Muscle layer of colon (tissue), 2 donors: ENCODE measurements around the gene JAK1.

Experiments used
- H3K27ac ChIP-seq: one replicate; pipeline ENCODE4 v1.7.0; 2013; ENCODE audit warnings: low read depth, mild to moderate bottlenecking, low read length, moderate library complexity
- H3K27me3 ChIP-seq, 2 donors: one replicate each; pipeline ENCODE4 v1.7.0; 2013; ENCODE audit warnings: low read length in 2 of 2, mild to moderate bottlenecking in 2 of 2; ENCODE audit not compliant: insufficient read depth in 2 of 2, control insufficient read depth in 1 of 2
- H3K36me3 ChIP-seq: one replicate; pipeline ENCODE4 v1.7.0; 2013; ENCODE audit warnings: mild to moderate bottlenecking, low read length; ENCODE audit not compliant: insufficient read depth
- H3K4me1 ChIP-seq: one replicate; pipeline ENCODE4 v1.7.0; 2013; ENCODE audit warnings: mild to moderate bottlenecking, low read length; ENCODE audit not compliant: insufficient read depth
- H3K4me3 ChIP-seq, 2 donors: one replicate each; pipeline ENCODE4 v1.7.0; 2013; ENCODE audit warnings: low read length in 2 of 2, low read depth in 1 of 2, mild to moderate bottlenecking in 1 of 2, moderate library complexity in 1 of 2
- H3K9ac ChIP-seq: one replicate; pipeline ENCODE4 v1.7.0; 2013; ENCODE audit warnings: low read length
- H3K9me3 ChIP-seq: one replicate; pipeline ENCODE4 v1.7.0; 2013; ENCODE audit warnings: mild to moderate bottlenecking, low read length
- donor health status: abdominal sarcoma.
- donor health status: Adenocarcinoma of cecum.

Gene JAK1

DNA sequence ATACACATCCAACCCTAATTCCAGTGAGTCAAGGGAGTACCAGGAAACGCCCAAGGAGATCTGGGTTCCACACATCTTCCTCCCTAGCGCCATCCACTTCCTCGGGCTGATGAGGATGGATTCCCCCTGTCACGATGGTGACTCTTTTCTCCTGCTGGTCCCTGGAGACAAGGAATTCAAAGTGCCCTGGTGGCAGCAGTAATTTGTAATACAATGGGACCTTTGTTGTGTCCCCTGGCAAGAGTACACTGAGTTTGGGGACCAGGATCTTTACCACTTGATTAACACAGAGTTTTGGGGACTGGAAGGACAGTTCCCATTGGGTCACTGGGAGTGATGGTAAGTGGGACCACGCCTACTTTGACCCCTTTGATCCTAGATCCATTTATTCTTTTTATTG is 9.4 kb upstream of the JAK1 start:
- no peaks in the 10 kb centered on the region for H3K4me1 ChIP-seq
- no peaks in the 10 kb centered on the region for H3K27me3 ChIP-seq
- no peak overlapping the region for H3K4me3 ChIP-seq
- H3K9me3 ChIP-seq: no peaks in the 10 kb centered on the region
- H3K9ac ChIP-seq: no peak overlapping the region
- no peaks in the 10 kb centered on the region for H3K36me3 ChIP-seq
- no peak overlapping the region for H3K27ac ChIP-seq

DNA sequence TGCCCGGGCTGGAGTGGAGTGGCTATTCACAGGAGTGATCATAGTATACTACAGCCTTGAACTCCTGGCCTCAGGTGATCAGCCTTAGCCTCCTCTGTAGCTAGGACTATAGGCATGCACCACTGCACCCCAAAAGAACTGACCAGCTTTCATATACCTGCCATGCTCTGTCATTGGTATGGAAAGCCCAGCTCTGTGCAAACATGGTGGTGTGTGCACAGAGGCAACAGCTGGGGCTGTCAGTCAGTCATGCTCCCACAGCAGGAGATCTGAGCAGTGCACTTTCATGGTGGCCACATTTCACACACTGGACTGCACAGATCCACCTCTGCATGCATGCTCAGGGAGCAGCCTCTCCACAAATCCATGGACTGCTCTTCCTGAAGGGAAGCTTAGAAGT is 8.8 kb upstream of the JAK1 start:
- H3K27ac ChIP-seq: no peak overlapping the region
- no peaks in the 10 kb centered on the region for H3K27me3 ChIP-seq
- H3K36me3 ChIP-seq: no peaks in the 10 kb centered on the region
- H3K4me1 ChIP-seq: no peaks in the 10 kb centered on the region
- no peak overlapping the region for H3K4me3 ChIP-seq
- H3K9me3 ChIP-seq: no peaks in the 10 kb centered on the region
- H3K9ac ChIP-seq: no peak overlapping the region

GRCh38 chr1:64974288-64974825 is 8.0 kb upstream of the JAK1 start:
- Histone ChIP-seq H3K9ac (no peak overlapping the region), H3K27ac (no peak overlapping the region), H3K27me3 (no peaks in the 10 kb centered on the region), H3K36me3 (no peaks in the 10 kb centered on the region), H3K4me1 (no peaks in the 10 kb centered on the region), H3K4me3 (no peak overlapping the region), H3K9me3 (no peaks in the 10 kb centered on the region)

DNA sequence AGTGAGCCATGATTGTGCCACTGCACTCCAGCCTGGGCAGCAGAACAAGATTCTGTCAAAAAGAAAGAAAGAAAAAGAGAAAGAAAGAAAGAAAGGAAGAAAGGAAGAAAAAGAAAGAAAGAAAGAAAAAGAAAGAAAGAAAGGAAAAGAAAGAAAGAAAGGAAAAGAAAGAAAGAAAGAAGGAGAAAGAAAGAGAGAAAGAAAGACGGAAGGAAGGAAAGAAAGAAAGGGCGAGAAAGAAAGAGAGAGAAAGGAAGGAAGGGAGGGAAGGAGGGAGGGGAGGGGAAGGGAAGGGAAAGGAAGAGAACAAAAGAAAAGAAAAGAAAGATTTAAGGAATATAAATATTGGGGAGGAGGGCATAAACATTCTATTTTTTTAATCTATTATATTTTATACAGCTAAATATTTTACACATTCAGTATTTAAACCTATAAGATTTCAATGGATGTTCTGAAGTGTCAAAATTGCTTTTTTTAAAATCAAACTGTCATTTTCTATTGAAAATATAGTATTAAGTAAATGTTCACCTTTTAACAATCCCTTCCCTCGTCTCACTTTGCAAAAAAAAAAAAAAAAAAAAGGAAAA is 6.8 kb upstream of the JAK1 start:
- H3K9ac ChIP-seq: no peak overlapping the region
- H3K4me3 ChIP-seq: no peak overlapping the region
- no peaks in the 10 kb centered on the region for H3K27me3 ChIP-seq
- H3K27ac ChIP-seq: no peak overlapping the region
- no peaks in the 10 kb centered on the region for H3K9me3 ChIP-seq
- H3K36me3 ChIP-seq: no peaks in the 10 kb centered on the region
- H3K4me1 ChIP-seq: no peaks in the 10 kb centered on the region

- H3K9me3 ChIP-seq: no peaks in the 10 kb centered on the region
- no peaks in the 10 kb centered on the region for H3K36me3 ChIP-seq
- H3K27ac ChIP-seq: no peak overlapping the region
- no peak overlapping the region for H3K4me3 ChIP-seq
- H3K4me1 ChIP-seq: peaks cover 8% of the 10 kb centered on the region
- H3K27me3 ChIP-seq: no peaks in the 10 kb centered on the region
- H3K9ac ChIP-seq: no peak overlapping the region
Observed at GRCh38 chr1:64969305-64970046, 3.1 kb upstream of the JAK1 start.

- H3K4me1 ChIP-seq: peaks cover 13% of the 10 kb centered on the region
- H3K36me3 ChIP-seq: no peaks in the 10 kb centered on the region
- no peak overlapping the region for H3K4me3 ChIP-seq
- no peaks in the 10 kb centered on the region for H3K9me3 ChIP-seq
- no peak overlapping the region for H3K9ac ChIP-seq
- H3K27me3 ChIP-seq: no peaks in the 10 kb centered on the region
- H3K27ac ChIP-seq: no peak overlapping the region
Observed at GRCh38 chr1:64967381-64967780, 1.0 kb upstream of the JAK1 start.

GRCh38 chr1:64965366-64966157 is 787 bp downstream of the JAK1 start:
- Histone ChIP-seq H3K9ac (peak overlapping the region; percentile 88), H3K27me3 (no peaks in the 10 kb centered on the region), H3K9me3 (no peaks in the 10 kb centered on the region), H3K36me3 (no peaks in the 10 kb centered on the region), H3K4me3 (peak overlapping the region; percentile 87 to 90), H3K27ac (peak overlapping the region; percentile 91), H3K4me1 (peaks cover 30% of the 10 kb centered on the region)

DNA sequence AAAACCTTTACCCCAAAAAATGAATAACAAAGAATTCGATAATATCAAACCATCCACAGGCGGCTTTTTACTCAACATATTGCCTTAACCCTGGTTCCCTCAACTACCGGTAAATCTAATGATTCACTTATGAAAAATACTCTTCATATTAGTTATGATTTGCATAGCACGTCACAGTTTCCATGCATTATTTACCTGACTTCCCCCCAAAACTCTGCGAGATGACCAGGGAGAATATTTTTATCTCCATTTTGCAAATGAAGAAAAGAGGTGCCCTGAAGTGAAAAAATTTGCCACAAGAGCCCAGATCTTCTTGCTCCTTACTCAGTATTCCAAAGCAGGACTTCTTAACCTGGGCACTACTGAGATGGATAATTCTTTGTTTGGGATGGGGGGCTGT is 2.9 kb downstream of the JAK1 start:
- H3K27ac ChIP-seq: no peak overlapping the region
- no peak overlapping the region for H3K9ac ChIP-seq
- H3K9me3 ChIP-seq: no peaks in the 10 kb centered on the region
- peaks cover 30% of the 10 kb centered on the region for H3K4me1 ChIP-seq
- no peaks in the 10 kb centered on the region for H3K36me3 ChIP-seq
- H3K4me3 ChIP-seq: no peak overlapping the region
- no peaks in the 10 kb centered on the region for H3K27me3 ChIP-seq

DNA sequence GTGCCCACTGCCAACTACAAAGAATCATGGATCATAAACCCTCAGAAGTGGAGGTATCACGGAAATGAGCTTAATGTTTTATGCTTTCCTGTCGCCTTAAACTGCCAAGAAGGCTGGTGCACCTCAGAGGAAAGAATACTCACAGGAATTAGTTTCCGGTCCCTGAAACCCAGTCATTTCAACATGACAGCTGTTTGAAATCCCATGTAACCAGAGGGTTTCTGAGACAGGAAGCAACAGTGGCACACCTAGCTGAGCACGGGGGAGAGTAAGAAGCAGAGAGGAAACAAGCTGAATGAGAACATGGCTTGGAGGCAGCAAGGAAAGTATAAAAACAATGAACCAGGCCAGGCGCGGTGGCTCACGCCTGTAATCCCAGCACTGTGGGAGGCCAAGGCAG is 3.9 kb downstream of the JAK1 start:
- Histone ChIP-seq H3K27me3 (no peaks in the 10 kb centered on the region), H3K4me1 (peaks cover 30% of the 10 kb centered on the region), H3K27ac (no peak overlapping the region)

DNA sequence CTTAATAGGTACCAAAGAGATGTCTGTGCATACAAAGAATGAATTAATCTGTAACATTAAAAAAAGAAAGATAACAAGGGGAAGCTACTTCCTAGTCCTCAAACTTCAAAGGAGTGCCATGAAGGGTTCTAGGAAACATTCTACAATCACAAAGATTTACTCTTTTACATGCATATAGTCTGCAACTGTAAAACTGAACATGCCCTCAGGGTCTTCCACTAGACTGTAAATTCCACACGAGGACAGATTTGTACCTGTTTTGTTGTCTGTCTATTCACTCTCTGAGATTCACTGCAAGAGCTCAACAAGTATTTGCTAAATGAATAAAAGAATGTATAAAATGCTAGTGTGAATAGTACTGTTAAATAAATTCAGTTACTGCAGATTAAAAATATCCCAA is 4.4 kb downstream of the JAK1 start:
- Histone ChIP-seq H3K9ac (no peak overlapping the region), H3K27ac (no peak overlapping the region), H3K4me3 (no peak overlapping the region), H3K9me3 (no peaks in the 10 kb centered on the region), H3K4me1 (peaks cover 35% of the 10 kb centered on the region), H3K36me3 (no peaks in the 10 kb centered on the region), H3K27me3 (no peaks in the 10 kb centered on the region)

More for the DNA sequence above, 3.9 kb downstream of the JAK1 start:
- Histone ChIP-seq H3K9me3 (no peaks in the 10 kb centered on the region), H3K36me3 (no peaks in the 10 kb centered on the region), H3K4me3 (no peak overlapping the region), H3K9ac (no peak overlapping the region)

DNA sequence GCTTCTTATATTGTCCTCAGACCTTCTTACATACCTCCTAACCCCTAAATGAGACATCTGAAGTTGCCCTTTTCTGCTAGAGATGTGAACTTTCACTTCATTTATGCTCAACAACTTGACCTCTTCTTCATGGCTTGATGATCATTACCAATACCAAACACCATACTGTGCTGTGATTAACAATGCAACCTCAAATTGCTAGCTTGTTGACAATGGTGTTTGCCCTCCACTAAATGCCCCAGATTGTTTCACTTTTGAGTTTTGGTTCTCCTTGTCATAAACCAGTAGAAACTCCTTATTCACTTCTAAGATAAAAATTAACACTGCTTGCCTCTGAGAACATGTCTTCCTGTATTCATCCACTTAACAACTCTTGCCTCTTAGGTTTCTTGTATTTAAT is 5.6 kb downstream of the JAK1 start:
- Histone ChIP-seq H3K4me1 (peaks cover 47% of the 10 kb centered on the region), H3K27me3 (no peaks in the 10 kb centered on the region), H3K4me3 (no peak overlapping the region), H3K36me3 (no peaks in the 10 kb centered on the region), H3K27ac (no peak overlapping the region), H3K9me3 (no peaks in the 10 kb centered on the region), H3K9ac (no peak overlapping the region)
